WTC11 (cell line): Measurements from ENCODE around the gene C17orf100.

Experiments used
- IRF1 ChIP-seq: sonication (generic); formaldehyde crosslinking; IDR thresholded peaks from 2 replicates; pipeline ENCODE4 v1.8.0; 2023; ENCODE audit warnings: missing genetic modification reagents
- SMAD3 ChIP-seq: sonication (generic); formaldehyde crosslinking; IDR thresholded peaks from 2 replicates; pipeline ENCODE4 v1.8.0; 2022; ENCODE audit warnings: missing genetic modification reagents, mild to moderate bottlenecking, borderline replicate concordance
- TF ChIP-seq, protein P1 (sequence below): fragments of 200-600 bp; IDR thresholded peaks from 2 replicates; pipeline ENCODE4 v1.8.0; 2022; ENCODE audit warnings: antibody characterized with exemption

DNA sequence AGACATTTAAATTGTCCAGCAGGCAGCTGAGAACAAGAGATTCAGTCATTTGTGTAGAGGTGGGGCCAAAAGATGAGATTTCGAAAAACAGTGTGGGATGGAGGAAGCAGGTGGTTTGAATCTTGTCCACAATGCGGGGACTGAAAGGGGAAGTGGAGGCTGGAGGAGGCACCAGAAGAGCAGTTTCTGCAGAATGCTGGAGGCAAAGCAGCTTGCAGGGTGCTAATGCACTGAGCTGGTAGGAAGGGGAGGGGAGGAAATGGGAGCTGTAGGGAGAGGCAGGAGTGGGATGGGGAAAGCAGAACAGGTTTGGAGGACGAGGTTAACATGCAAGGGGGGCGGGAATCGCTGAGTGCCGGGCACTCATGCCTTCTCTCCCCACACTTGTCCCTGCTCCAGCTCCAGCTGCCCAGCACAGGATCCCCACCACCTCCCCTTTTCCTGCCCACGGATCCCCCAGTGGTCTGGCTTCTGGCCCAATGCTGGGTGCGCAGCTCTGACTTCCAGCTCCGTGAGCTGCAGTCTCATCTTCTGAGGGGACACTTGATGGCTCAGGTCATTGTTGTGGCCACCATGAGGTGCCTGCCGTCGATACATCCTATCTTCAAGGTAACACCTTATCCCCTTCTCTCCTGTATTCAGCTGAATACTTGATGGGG, 9.4 kb downstream of the C17orf100 start:
- TF ChIP-seq SMAD3 (CRISPR knock-in tag) (no peak), IRF1 (no peak)
- TF ChIP-seq, protein P1, sequence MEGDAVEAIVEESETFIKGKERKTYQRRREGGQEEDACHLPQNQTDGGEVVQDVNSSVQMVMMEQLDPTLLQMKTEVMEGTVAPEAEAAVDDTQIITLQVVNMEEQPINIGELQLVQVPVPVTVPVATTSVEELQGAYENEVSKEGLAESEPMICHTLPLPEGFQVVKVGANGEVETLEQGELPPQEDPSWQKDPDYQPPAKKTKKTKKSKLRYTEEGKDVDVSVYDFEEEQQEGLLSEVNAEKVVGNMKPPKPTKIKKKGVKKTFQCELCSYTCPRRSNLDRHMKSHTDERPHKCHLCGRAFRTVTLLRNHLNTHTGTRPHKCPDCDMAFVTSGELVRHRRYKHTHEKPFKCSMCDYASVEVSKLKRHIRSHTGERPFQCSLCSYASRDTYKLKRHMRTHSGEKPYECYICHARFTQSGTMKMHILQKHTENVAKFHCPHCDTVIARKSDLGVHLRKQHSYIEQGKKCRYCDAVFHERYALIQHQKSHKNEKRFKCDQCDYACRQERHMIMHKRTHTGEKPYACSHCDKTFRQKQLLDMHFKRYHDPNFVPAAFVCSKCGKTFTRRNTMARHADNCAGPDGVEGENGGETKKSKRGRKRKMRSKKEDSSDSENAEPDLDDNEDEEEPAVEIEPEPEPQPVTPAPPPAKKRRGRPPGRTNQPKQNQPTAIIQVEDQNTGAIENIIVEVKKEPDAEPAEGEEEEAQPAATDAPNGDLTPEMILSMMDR: no peak
